WTC11 (cell line): ENCODE results near the gene SH3BP4. TPM values are rescaled to one million over a fixed set of nuclear protein-coding genes. Genes with fewer than 3 reads are reported as not detected.

Experiments used
- ATAC-seq: fragments of 200-7000 bp; cut with Tn5 transposase; 2 replicates; pipeline ENCODE4 v1.10.0; 2021; ENCODE audit warnings: mild to moderate bottlenecking, moderate library complexity
- CTCF ChIA-PET: fragments of 300-600 bp; sonication (Branson Sonifier 250); formaldehyde crosslinking; loops from one replicate; lab custom pipeline; 2021; ENCODE audit warnings: antibody characterized with exemption; lab: Charles Lee
- POLR2A ChIA-PET: fragments of 350-600 bp; sonication (Branson Sonifier 250); formaldehyde crosslinking; loops from one replicate; lab custom pipeline; 2021; ENCODE audit warnings: antibody characterized with exemption; lab: Charles Lee
- DNase-seq: peaks from one replicate; pipeline ENCODE4 v3.0.0; 2021; ENCODE audit warnings: low spot score
- H3K27ac Mint-ChIP-seq: 2 replicates; pipeline ENCODE4 v1.8.0; 2021; ENCODE audit warnings: mixed read lengths
- H3K27me3 Mint-ChIP-seq: 2 replicates; pipeline ENCODE4 v1.8.0; 2021; ENCODE audit warnings: low read depth, mild to moderate bottlenecking, moderate library complexity, mixed read lengths
- H3K36me3 Mint-ChIP-seq: 2 replicates; pipeline ENCODE4 v1.8.0; 2021; ENCODE audit warnings: mixed read lengths
- H3K4me1 Mint-ChIP-seq: 2 replicates; pipeline ENCODE4 v1.8.0; 2022; ENCODE audit warnings: mixed read lengths
- H3K4me3 Mint-ChIP-seq: 2 replicates; pipeline ENCODE4 v1.8.0; 2021; ENCODE audit warnings: mild to moderate bottlenecking, moderate library complexity, mixed read lengths
- H3K9me3 Mint-ChIP-seq: 2 replicates; pipeline ENCODE4 v1.8.0; 2021; ENCODE audit warnings: mixed read lengths
- CREM ChIP-seq: sonication (generic); formaldehyde crosslinking; IDR thresholded peaks from 2 replicates; pipeline ENCODE4 v1.8.1; 2022; ENCODE audit warnings: mild to moderate bottlenecking, missing genetic modification reagents, moderate library complexity
- GABPB1 ChIP-seq: sonication (generic); formaldehyde crosslinking; IDR thresholded peaks from 2 replicates; pipeline ENCODE4 v1.8.1; 2023; ENCODE audit warnings: mild to moderate bottlenecking, missing genetic modification reagents
- HMGA2 ChIP-seq: fragments of 250-450 bp; sonication (Bioruptor Pico); IDR thresholded peaks from 2 replicates; pipeline ENCODE4 v1.4.0; 2021; ENCODE audit warnings: mild to moderate bottlenecking, moderate library complexity
- MYBL2 ChIP-seq: sonication (generic); formaldehyde crosslinking; IDR thresholded peaks from 2 replicates; pipeline ENCODE4 v1.8.1; 2023; ENCODE audit warnings: mild to moderate bottlenecking, moderate library complexity, missing genetic modification reagents
- RORB ChIP-seq: fragments of 250-450 bp; sonication (Bioruptor Pico); IDR thresholded peaks from 2 replicates; pipeline ENCODE4 v1.9.0; 2021; ENCODE audit warnings: mild to moderate bottlenecking
- TEAD1 ChIP-seq: sonication (generic); formaldehyde crosslinking; IDR thresholded peaks from 2 replicates; pipeline ENCODE4 v1.8.0; 2022; ENCODE audit warnings: mild to moderate bottlenecking, missing genetic modification reagents
- TEAD4 ChIP-seq: sonication (generic); formaldehyde crosslinking; IDR thresholded peaks from 2 replicates; pipeline ENCODE4 v1.8.0; 2022; ENCODE audit warnings: mild to moderate bottlenecking, missing genetic modification reagents
- ZNF263 ChIP-seq: sonication (generic); formaldehyde crosslinking; IDR thresholded peaks from 2 replicates; pipeline ENCODE4 v1.8.1; 2022; ENCODE audit warnings: low read depth, mild to moderate bottlenecking, moderate library complexity, missing genetic modification reagents
- total RNA-seq: library from RNA; stranded (reverse); gene quantifications from 3 replicates; pipeline ENCODE4 v1.2.3, GENCODE V29; 2021
- TF ChIP-seq, protein P1 (sequence below): sonication (generic); formaldehyde crosslinking; IDR thresholded peaks from 2 replicates; pipeline ENCODE4 v1.8.0; 2022; ENCODE audit warnings: mild to moderate bottlenecking, missing genetic modification reagents
- TF ChIP-seq, protein P2 (sequence below): sonication (generic); formaldehyde crosslinking; IDR thresholded peaks from 2 replicates; pipeline ENCODE4 v1.8.0; 2023; ENCODE audit warnings: mild to moderate bottlenecking, missing genetic modification reagents
- TF ChIP-seq, protein P3 (sequence below): sonication (generic); formaldehyde crosslinking; IDR thresholded peaks from 2 replicates; pipeline ENCODE4 v1.8.1; 2022; ENCODE audit warnings: low read depth, missing genetic modification reagents, borderline replicate concordance
- TF ChIP-seq, protein P4 (sequence below): sonication (generic); formaldehyde crosslinking; IDR thresholded peaks from 2 replicates; pipeline ENCODE4 v1.8.0; 2023; ENCODE audit warnings: missing genetic modification reagents, mild to moderate bottlenecking, borderline replicate concordance
- TF ChIP-seq, protein P5 (sequence below): fragments of 250-450 bp; sonication (Bioruptor Pico); IDR thresholded peaks from 2 replicates; pipeline ENCODE4 v1.9.0; 2021; ENCODE audit warnings: mild to moderate bottlenecking

The SH3BP4 gene
- total RNA-seq, 1 experiment from 2014 or later = 44.4 TPM

DNA sequence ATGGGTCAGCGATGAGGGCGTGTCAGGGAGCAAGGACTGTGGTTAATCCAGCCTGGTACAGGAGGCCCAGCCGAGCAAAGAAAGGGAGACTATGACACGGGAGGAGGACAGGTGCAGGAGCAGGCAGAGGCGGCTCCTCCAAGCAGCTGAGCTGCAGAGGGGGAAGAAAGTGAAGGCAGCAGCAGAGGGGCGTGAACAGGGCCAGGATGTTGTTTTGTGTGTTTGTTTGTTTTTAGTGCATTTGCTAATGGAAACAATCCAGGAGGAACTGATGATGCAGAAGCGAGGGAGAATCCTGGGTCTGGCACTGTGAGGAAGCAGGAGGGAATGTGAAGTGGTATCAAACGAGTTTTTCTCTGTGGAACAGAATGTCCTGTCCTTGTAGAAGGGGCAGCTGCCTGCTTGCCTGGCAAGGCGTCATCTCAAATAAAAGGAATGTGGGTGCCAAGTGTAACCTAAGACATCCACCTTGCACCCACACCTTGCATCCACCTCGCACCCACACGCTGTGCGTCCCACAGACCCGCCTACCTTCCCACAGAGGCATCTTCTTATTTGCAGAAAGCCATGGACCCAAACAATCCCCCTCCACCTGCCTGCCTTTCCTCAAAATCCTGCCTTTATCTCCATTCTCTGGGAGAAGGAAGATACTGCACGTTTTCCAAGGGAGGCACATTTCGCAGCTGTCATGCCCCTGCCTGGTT is 134.8 kb downstream of the SH3BP4 start (continued):
- TF ChIP-seq, protein P1, sequence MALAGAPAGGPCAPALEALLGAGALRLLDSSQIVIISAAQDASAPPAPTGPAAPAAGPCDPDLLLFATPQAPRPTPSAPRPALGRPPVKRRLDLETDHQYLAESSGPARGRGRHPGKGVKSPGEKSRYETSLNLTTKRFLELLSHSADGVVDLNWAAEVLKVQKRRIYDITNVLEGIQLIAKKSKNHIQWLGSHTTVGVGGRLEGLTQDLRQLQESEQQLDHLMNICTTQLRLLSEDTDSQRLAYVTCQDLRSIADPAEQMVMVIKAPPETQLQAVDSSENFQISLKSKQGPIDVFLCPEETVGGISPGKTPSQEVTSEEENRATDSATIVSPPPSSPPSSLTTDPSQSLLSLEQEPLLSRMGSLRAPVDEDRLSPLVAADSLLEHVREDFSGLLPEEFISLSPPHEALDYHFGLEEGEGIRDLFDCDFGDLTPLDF (CRISPR knock-in tag) = no peak
- TF ChIP-seq, protein P2, sequence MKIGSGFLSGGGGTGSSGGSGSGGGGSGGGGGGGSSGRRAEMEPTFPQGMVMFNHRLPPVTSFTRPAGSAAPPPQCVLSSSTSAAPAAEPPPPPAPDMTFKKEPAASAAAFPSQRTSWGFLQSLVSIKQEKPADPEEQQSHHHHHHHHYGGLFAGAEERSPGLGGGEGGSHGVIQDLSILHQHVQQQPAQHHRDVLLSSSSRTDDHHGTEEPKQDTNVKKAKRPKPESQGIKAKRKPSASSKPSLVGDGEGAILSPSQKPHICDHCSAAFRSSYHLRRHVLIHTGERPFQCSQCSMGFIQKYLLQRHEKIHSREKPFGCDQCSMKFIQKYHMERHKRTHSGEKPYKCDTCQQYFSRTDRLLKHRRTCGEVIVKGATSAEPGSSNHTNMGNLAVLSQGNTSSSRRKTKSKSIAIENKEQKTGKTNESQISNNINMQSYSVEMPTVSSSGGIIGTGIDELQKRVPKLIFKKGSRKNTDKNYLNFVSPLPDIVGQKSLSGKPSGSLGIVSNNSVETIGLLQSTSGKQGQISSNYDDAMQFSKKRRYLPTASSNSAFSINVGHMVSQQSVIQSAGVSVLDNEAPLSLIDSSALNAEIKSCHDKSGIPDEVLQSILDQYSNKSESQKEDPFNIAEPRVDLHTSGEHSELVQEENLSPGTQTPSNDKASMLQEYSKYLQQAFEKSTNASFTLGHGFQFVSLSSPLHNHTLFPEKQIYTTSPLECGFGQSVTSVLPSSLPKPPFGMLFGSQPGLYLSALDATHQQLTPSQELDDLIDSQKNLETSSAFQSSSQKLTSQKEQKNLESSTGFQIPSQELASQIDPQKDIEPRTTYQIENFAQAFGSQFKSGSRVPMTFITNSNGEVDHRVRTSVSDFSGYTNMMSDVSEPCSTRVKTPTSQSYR (CRISPR knock-in tag) = no peak
- TF ChIP-seq MYBL2 (CRISPR knock-in tag) = no peak
- no peak for TF ChIP-seq HMGA2 (CRISPR knock-in tag)
- TF ChIP-seq, protein P3, sequence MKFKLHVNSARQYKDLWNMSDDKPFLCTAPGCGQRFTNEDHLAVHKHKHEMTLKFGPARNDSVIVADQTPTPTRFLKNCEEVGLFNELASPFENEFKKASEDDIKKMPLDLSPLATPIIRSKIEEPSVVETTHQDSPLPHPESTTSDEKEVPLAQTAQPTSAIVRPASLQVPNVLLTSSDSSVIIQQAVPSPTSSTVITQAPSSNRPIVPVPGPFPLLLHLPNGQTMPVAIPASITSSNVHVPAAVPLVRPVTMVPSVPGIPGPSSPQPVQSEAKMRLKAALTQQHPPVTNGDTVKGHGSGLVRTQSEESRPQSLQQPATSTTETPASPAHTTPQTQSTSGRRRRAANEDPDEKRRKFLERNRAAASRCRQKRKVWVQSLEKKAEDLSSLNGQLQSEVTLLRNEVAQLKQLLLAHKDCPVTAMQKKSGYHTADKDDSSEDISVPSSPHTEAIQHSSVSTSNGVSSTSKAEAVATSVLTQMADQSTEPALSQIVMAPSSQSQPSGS (CRISPR knock-in tag) = no peak
- no peak for TF ChIP-seq RORB
- TF ChIP-seq TEAD4 (CRISPR knock-in tag) = no peak
- TF ChIP-seq, all 79 proteins: peak for 0

DNA sequence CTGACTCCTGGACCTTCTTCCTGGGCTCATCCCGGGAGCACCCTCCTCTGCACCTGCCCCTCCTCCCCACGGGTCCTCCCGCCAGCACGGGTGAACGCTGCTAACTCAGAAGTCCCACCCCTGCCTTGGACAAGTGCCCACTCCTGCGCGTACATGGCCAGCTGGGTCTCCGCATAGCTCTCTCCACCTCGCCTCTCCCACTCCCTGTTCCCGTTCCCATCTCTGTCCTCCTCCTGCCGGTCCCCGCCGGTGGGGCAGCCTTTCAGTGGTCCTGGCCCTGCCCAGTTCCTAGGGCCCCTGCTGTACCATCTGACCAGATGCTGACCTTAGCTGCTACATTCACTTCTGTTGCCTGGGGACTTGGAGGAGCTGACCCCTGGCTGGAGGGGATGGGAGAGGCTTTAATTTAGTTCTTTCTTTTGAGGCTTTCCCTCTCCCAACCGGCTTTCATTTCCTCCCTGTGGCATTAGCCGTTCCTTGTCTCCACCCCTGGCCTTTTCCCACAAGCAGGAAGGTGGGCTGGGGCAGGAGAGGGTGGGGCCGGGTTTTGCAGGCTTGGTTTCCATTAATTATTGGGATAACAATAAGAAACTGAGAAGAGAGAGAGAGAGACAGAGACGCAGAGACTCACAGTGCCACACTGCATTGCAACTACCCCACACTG is 136.1 kb downstream of the SH3BP4 start:
- no peak; the same call in 1 of the 2 replicates for ATAC-seq

DNA sequence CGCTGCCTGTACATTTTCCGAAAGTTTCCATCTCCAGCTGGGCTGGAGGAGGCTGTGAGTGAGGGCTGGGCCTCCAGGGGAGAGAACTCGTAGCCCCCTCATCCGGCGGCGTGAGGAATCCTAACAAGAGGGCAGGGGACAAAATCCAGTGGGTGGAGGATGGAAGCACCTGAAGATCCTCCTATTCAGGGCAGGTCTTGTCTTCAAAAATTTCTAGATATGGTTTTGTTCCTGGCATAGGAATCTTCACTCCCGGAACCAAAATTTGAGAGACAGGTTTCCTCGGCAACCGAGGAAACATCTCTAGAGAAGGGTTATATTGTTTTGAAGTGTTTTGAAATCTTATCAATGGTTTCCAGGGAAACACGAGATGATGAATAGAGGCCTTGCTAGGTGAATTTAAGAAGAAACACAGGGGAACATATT is 136.7 kb downstream of the SH3BP4 start:
- Mint-ChIP-seq H3K27me3 (no peaks in the 10 kb centered on the region), H3K36me3 (no peaks in the 10 kb centered on the region), H3K4me1 (peaks cover 10% of the 10 kb centered on the region), H3K4me3 (no peak overlapping the region), H3K27ac (no peak overlapping the region), H3K9me3 (peaks cover 8% of the 10 kb centered on the region)
- ChIA-PET POLR2A (no interaction called here), CTCF (interaction anchor here (1.0 to 1.8 kb wide), 2 partner anchors 19 to 82 kb away, joined by 3 to 6 read pairs; no protein-coding TSS in a partner anchor)
- TF ChIP-seq CREM (no peak), TEAD4 (CRISPR knock-in tag) (no peak), TEAD1 (CRISPR knock-in tag) (no peak), GABPB1 (CRISPR knock-in tag) (no peak), ZNF263 (CRISPR knock-in tag) (no peak)
- TF ChIP-seq, protein P4, sequence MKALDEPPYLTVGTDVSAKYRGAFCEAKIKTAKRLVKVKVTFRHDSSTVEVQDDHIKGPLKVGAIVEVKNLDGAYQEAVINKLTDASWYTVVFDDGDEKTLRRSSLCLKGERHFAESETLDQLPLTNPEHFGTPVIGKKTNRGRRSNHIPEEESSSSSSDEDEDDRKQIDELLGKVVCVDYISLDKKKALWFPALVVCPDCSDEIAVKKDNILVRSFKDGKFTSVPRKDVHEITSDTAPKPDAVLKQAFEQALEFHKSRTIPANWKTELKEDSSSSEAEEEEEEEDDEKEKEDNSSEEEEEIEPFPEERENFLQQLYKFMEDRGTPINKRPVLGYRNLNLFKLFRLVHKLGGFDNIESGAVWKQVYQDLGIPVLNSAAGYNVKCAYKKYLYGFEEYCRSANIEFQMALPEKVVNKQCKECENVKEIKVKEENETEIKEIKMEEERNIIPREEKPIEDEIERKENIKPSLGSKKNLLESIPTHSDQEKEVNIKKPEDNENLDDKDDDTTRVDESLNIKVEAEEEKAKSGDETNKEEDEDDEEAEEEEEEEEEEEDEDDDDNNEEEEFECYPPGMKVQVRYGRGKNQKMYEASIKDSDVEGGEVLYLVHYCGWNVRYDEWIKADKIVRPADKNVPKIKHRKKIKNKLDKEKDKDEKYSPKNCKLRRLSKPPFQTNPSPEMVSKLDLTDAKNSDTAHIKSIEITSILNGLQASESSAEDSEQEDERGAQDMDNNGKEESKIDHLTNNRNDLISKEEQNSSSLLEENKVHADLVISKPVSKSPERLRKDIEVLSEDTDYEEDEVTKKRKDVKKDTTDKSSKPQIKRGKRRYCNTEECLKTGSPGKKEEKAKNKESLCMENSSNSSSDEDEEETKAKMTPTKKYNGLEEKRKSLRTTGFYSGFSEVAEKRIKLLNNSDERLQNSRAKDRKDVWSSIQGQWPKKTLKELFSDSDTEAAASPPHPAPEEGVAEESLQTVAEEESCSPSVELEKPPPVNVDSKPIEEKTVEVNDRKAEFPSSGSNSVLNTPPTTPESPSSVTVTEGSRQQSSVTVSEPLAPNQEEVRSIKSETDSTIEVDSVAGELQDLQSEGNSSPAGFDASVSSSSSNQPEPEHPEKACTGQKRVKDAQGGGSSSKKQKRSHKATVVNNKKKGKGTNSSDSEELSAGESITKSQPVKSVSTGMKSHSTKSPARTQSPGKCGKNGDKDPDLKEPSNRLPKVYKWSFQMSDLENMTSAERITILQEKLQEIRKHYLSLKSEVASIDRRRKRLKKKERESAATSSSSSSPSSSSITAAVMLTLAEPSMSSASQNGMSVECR (CRISPR knock-in tag) = no peak
- TF ChIP-seq, protein P2 (CRISPR knock-in tag) = no peak
- DNase-seq (no peak), ATAC-seq (no peak)

More for the DNA sequence above, 136.1 kb downstream of the SH3BP4 start:
- Mint-ChIP-seq H3K27ac (no peak overlapping the region), H3K4me1 (peaks cover 10% of the 10 kb centered on the region), H3K4me3 (no peak overlapping the region), H3K9me3 (peaks cover 8% of the 10 kb centered on the region), H3K27me3 (no peaks in the 10 kb centered on the region), H3K36me3 (no peaks in the 10 kb centered on the region)
- no peak for DNase-seq
- peak; percentile 90 for TF ChIP-seq ZNF263 (CRISPR knock-in tag)
- TF ChIP-seq, protein P5, sequence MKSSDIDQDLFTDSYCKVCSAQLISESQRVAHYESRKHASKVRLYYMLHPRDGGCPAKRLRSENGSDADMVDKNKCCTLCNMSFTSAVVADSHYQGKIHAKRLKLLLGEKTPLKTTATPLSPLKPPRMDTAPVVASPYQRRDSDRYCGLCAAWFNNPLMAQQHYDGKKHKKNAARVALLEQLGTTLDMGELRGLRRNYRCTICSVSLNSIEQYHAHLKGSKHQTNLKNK = no peak
- ChIA-PET CTCF (interaction anchor here (0.7 to 1.8 kb wide), 3 partner anchors 10 to 539 kb away, joined by 3 to 6 read pairs (median 3); no protein-coding TSS in a partner anchor), POLR2A (no interaction called here)
